Measurements from ENCODE around the gene APBA2.
A peak's percentile ranks its signal among the peaks of the same experiment; 100 is the strongest.

The APBA2 gene

DNA sequence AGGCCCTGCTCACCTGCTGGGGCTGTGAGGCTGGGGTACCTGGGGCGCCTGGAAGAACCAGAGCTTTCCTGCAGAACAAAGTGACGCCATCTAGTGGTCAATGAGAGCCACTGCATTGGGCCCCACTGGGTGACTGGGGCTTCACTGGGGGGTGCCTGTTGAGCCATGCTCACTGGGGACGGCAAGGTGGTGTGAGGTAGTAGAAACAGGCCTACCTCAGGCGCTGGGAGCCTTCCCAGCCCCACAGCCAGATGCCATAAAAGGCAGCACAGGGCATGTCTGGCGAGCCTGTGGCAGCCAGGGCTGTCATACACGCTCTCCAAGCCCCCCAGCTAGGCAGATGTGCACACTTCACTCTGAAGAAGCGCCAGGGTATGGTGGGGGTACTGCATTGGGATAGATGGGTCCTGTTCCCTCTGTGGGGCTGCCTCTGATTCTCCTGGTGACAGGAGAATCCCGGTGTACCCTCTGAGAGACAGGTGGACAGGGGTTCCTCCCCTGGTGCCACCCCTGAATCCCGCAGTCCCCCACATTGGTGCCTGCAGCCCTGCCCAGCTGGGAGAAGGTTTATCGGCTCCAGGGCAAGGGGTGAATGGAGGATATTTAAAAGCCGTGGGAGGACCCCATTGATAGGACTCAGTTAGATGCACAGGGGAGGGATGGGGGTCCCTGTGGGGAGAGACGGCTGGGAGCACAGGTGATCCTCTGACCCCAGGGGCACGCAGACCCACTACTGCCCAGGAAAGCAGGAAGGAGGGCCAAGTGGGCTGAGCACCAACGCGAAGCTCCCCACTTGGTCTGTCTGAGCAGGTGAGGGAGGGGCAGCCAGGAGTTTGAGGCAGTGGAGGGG, 205.1 kb downstream of the APBA2 start:
- no peak overlapping the region for H2AFZ ChIP-seq (ENCODE audit: low read length)
- no peaks in the 10 kb centered on the region for H3K27me3 ChIP-seq (ENCODE audit: insufficient read depth, low read length, poor library complexity, severe bottlenecking)
- peaks cover 5% of the 10 kb centered on the region for H3K4me1 ChIP-seq (ENCODE audit: insufficient read depth, low read length, poor library complexity, severe bottlenecking)
- H3K36me3 ChIP-seq (ENCODE audit: insufficient read depth, low read length) = peaks cover 20% of the 10 kb centered on the region; the same call in 1 of the 2 replicates
- H3K79me2 ChIP-seq (ENCODE audit: insufficient read depth, low read length) = no peaks in the 10 kb centered on the region
- TF ChIP-seq, protein P1, sequence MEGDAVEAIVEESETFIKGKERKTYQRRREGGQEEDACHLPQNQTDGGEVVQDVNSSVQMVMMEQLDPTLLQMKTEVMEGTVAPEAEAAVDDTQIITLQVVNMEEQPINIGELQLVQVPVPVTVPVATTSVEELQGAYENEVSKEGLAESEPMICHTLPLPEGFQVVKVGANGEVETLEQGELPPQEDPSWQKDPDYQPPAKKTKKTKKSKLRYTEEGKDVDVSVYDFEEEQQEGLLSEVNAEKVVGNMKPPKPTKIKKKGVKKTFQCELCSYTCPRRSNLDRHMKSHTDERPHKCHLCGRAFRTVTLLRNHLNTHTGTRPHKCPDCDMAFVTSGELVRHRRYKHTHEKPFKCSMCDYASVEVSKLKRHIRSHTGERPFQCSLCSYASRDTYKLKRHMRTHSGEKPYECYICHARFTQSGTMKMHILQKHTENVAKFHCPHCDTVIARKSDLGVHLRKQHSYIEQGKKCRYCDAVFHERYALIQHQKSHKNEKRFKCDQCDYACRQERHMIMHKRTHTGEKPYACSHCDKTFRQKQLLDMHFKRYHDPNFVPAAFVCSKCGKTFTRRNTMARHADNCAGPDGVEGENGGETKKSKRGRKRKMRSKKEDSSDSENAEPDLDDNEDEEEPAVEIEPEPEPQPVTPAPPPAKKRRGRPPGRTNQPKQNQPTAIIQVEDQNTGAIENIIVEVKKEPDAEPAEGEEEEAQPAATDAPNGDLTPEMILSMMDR (conservative IDR thresholded peaks at IDR 0.05; ENCODE audit: low read length) = peak; percentile 90
- TF ChIP-seq EZH2phosphoT487 (IDR thresholded peaks at IDR 0.05; ENCODE audit: borderline replicate concordance) = no peak
- no peaks in the 10 kb centered on the region for H3F3A ChIP-seq (ENCODE audit: low read depth)
- H3K9me3 ChIP-seq (ENCODE audit: insufficient read depth, low read depth, low read length) = no peaks in the 10 kb centered on the region
- H4K20me1 ChIP-seq (ENCODE audit: insufficient read depth, low read length, poor library complexity, severe bottlenecking) = no peaks in the 10 kb centered on the region
- no peak overlapping the region for H3K9ac ChIP-seq (ENCODE audit: low read depth, low read length, poor library complexity, severe bottlenecking)
- peak overlapping the region; percentile 56 for H3K4me2 ChIP-seq (ENCODE audit: low read depth, low read length, poor library complexity, severe bottlenecking)
- no peak overlapping the region for H3K4me3 ChIP-seq (ENCODE audit: low read length, poor library complexity, severe bottlenecking)
- H3K9me2 ChIP-seq (replicated peaks; ENCODE audit: low read depth, low read length) = no peaks in the 10 kb centered on the region

DNA sequence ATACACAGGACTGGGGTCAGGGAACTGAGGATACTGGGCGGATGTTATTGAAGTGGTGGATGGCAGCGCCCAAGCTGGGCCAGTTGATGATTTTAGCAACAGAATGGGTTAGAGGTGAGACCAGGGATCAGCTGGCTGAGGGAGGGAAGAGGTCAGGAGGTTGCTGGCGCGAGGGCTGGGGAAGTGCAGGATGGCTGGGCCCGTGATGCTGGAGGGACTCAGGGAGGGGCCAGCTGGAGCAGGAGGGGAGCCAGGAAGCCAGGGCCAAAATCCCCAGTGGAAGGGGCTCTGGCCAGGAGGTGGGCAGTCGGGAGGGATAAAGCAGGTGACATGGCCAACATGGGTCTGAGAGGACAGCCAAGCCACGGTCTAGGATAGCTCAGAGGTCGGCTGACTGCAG, 205.9 kb downstream of the APBA2 start:
- Histone ChIP-seq H3K36me3 (ENCODE audit: insufficient read depth, low read length) (peaks cover 28% of the 10 kb centered on the region; the same call in 1 of the 2 replicates), H4K20me1 (ENCODE audit: insufficient read depth, low read length, poor library complexity, severe bottlenecking) (no peaks in the 10 kb centered on the region), H3K79me2 (ENCODE audit: insufficient read depth, low read length) (no peaks in the 10 kb centered on the region), H3K27me3 (ENCODE audit: insufficient read depth, low read length, poor library complexity, severe bottlenecking) (no peaks in the 10 kb centered on the region), H3K9me3 (ENCODE audit: insufficient read depth, low read depth, low read length) (no peaks in the 10 kb centered on the region), H3K4me3 (ENCODE audit: low read length, poor library complexity, severe bottlenecking) (no peak overlapping the region), H2AFZ (ENCODE audit: low read length) (no peak overlapping the region), H3K4me2 (ENCODE audit: low read depth, low read length, poor library complexity, severe bottlenecking) (no peak overlapping the region), H3K4me1 (ENCODE audit: insufficient read depth, low read length, poor library complexity, severe bottlenecking) (peaks cover 5% of the 10 kb centered on the region), H3F3A (ENCODE audit: low read depth) (no peaks in the 10 kb centered on the region), H3K9ac (ENCODE audit: low read depth, low read length, poor library complexity, severe bottlenecking) (no peak overlapping the region), H3K9me2 (replicated peaks; ENCODE audit: low read depth, low read length) (no peaks in the 10 kb centered on the region)
- no peak for TF ChIP-seq EZH2phosphoT487 (IDR thresholded peaks at IDR 0.05; ENCODE audit: borderline replicate concordance)
- TF ChIP-seq, protein P1 (conservative IDR thresholded peaks at IDR 0.05; ENCODE audit: low read length) = no peak

DNA sequence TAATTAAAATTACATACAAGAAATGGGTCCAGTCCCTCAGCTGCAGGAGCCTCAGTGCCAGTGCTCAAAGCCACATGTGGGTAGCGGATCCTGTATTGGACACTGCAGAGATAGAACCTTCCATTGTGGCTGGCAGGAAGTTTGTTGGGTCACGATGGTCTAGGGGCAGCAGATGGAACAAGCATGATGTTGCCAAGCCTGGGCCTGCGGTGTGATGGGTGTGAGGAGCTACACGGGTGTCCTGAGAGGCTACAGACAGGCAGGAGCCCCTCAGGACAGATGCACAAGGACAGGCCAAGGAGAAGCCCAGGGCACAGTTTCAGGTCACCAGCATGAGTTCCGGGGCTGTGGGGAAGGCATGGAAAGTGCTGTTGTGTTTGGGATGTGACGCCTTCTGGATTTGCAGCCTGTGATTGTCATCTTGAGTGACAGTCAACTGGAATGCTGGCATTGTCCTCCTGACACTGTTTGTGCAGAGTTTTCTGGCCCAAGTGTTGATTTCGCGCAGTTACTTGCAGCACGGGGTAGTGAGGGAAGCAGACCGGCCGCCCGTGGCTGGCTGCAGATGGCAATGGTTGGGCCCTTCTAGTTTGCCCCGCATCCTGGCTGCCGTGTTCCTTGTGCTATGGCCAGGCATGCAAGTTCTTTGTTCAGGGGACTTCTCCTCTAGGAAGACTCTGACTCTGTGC, 206.7 kb downstream of the APBA2 start:
- peaks cover 5% of the 10 kb centered on the region for H3K4me1 ChIP-seq (ENCODE audit: insufficient read depth, low read length, poor library complexity, severe bottlenecking)
- TF ChIP-seq, protein P1 (conservative IDR thresholded peaks at IDR 0.05; ENCODE audit: low read length) = no peak
- no peak for TF ChIP-seq EZH2phosphoT487 (IDR thresholded peaks at IDR 0.05; ENCODE audit: borderline replicate concordance)
- peaks cover 37% of the 10 kb centered on the region; the same call in 1 of the 2 replicates for H3K36me3 ChIP-seq (ENCODE audit: insufficient read depth, low read length)
- no peaks in the 10 kb centered on the region for H3F3A ChIP-seq (ENCODE audit: low read depth)
- no peaks in the 10 kb centered on the region for H3K79me2 ChIP-seq (ENCODE audit: insufficient read depth, low read length)
- no peaks in the 10 kb centered on the region for H3K9me3 ChIP-seq (ENCODE audit: insufficient read depth, low read depth, low read length)
- no peaks in the 10 kb centered on the region for H3K27me3 ChIP-seq (ENCODE audit: insufficient read depth, low read length, poor library complexity, severe bottlenecking)
- H2AFZ ChIP-seq (ENCODE audit: low read length) = no peak overlapping the region
- H3K9me2 ChIP-seq (replicated peaks; ENCODE audit: low read depth, low read length) = no peaks in the 10 kb centered on the region
- no peak overlapping the region for H3K4me3 ChIP-seq (ENCODE audit: low read length, poor library complexity, severe bottlenecking)
- no peaks in the 10 kb centered on the region for H4K20me1 ChIP-seq (ENCODE audit: insufficient read depth, low read length, poor library complexity, severe bottlenecking)
- no peak overlapping the region for H3K4me2 ChIP-seq (ENCODE audit: low read depth, low read length, poor library complexity, severe bottlenecking)
- H3K9ac ChIP-seq (ENCODE audit: low read depth, low read length, poor library complexity, severe bottlenecking) = no peak overlapping the region
